CD4-positive, alpha-beta T cell treated with Interleukin-15 for 4 hours (primary cell): ENCODE data around the gene PCDHGA7.
"Not testable (repeated sequence)": the region's sequence is repeated elsewhere in the genome, so short reads cannot be mapped to it uniquely, and the experiment has no call there.

Experiments used
- DNase-seq: peaks from one replicate; pipeline ENCODE4 v3.0.0-alpha.2; 2020; ENCODE audit warnings: low spot score

The PCDHGA7 gene

GRCh38 chr5:141382469-141383294 is at the start of gene PCDHGA7:
Gene PCDHGA7, plus strand, starts transcription at chr5:141382742. Its CDS starts 158 bp downstream, at chr5:141382900.
- DNase-seq: no peak

GRCh38 chr5:141338538-141339306 is 43.8 kb upstream of the PCDHGA7 start, which contains the start of gene PCDHGA2:
Gene PCDHGA2, plus strand, starts transcription at chr5:141338760.
- no peak for DNase-seq

GRCh38 chr5:141340781-141341354 is 41.7 kb upstream of the PCDHGA7 start:
- not testable (repeated sequence) for DNase-seq

GRCh38 chr5:141342773-141343172 is 39.8 kb upstream of the PCDHGA7 start:
- no peak for DNase-seq

DNA sequence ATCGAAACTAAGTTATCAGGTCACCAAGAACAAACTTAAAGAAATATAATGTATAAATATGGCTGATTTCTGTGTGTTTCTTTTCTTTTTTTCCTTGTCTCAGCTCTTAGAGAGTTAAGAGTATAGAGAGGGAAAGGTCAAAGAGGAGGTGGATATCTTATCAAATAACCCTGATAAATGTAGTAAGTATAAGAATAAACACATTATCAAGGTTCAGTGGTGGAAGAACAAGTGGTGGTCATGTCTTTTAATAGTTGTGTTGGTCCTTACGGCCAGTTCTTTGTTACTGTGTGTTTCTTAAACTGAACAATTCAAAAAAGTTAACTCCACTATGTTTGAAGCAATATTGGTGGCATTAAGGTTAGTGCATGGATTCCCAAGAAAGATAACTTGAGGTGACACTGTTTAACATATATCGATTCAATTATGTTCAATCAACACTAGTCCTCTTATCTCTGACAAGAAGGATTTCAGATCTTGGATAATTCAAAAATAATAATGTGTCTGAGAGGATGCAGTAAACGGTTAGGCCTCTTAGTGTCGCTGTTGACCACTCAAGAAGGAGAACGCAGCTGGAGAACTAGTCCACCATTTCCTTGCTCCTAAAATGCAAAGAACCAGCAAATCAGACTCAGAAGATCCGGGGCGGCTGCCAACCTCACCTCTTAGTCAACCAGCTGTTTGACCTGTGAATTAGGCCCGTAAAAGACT is 39.1 kb upstream of the PCDHGA7 start, which contains the start of gene PCDHGA3:
Gene PCDHGA3, plus strand, starts transcription at position 588 of the 711 bp plus-strand sequence. CDS start 205 bp downstream, outside the sequence.
- DNase-seq: no peak

DNA sequence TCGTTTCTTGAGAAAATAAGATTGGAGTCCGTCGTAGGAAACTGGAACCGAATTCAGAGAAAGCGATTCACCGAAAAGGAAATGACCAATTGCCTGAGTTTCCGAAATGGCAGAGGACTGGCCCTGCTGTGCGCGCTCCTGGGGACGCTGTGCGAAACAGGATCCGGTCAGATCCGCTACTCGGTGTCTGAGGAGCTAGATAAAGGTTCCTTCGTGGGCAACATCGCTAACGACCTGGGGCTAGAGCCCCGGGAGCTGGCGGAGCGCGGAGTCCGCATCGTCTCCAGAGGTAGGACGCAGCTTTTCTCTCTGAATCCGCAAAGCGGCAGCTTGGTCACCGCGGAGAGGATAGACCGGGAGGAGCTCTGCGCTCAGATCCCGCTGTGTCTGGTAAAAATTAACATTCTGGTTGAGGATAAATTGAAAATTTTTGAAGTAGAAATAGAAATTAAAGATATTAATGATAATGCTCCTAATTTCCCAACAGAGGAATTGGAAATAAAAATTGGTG is 38.5 kb upstream of the PCDHGA7 start:
- no peak for DNase-seq

DNA sequence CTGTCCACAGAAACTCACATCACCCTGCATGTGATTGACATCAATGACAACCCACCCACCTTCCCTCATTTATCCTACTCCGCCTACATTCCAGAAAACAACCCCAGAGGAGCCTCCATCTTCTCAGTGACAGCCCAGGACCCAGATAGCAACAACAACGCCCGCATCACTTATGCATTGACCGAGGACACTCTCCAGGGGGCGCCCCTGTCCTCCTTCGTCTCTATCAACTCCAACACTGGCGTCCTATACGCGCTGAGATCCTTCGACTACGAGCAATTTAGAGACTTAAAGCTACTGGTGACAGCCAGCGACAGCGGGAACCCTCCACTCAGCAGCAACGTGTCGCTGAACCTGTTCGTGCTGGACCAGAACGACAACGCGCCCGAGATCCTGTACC is 37.2 kb upstream of the PCDHGA7 start:
- no peak for DNase-seq

DNA sequence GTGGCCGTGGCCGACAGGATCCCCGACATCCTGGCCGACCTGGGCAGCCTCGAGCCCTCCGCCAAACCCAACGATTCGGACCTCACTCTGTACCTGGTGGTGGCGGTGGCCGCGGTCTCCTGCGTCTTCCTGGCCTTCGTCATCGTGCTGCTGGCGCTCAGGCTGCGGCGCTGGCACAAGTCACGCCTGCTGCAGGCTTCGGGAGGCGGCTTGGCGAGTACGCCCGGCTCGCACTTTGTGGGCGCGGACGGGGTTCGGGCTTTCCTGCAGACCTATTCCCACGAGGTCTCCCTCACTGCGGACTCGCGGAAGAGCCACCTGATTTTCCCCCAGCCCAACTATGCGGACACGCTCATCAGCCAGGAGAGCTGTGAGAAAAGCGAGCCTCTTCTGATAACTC is 36.5 kb upstream of the PCDHGA7 start:
- not testable (repeated sequence) for DNase-seq

DNA sequence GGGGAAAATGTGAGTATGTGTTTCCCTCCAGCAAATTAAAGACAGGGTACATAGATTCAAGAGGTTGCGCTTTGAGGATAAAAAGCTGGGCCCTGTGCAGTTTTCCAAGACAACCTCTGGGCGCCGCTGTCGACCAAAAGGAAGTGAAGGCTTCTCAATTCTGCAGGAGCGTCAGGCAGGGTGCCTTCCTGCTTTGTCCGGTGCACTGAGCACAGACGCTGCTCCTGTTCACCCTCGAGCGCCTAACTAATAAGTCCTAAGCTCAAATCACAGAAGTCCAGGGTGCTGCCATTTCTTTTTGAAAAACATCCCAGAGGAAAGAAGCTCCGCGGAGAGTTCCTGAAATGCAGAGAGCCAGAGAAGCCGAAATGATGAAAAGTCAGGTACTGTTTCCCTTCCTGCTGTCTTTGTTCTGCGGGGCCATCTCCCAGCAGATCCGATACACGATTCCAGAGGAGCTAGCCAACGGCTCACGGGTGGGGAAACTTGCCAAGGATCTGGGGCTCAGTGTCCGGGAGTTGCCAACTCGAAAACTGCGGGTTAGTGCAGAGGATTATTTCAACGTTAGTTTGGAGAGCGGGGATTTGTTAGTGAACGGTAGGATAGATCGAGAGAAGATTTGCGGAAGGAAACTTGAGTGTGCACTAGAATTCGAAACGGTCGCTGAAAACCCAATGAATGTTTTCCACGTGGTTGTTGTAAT is 32.5 kb upstream of the PCDHGA7 start, which contains the start of gene PCDHGB1:
Gene PCDHGB1, plus strand, starts transcription at position 183 of the 703 bp plus-strand sequence. Its CDS starts 162 bp downstream, at position 345.
- DNase-seq: peak; percentile 31

GRCh38 chr5:141351591-141351990 is 31.0 kb upstream of the PCDHGA7 start:
- no peak for DNase-seq

DNA sequence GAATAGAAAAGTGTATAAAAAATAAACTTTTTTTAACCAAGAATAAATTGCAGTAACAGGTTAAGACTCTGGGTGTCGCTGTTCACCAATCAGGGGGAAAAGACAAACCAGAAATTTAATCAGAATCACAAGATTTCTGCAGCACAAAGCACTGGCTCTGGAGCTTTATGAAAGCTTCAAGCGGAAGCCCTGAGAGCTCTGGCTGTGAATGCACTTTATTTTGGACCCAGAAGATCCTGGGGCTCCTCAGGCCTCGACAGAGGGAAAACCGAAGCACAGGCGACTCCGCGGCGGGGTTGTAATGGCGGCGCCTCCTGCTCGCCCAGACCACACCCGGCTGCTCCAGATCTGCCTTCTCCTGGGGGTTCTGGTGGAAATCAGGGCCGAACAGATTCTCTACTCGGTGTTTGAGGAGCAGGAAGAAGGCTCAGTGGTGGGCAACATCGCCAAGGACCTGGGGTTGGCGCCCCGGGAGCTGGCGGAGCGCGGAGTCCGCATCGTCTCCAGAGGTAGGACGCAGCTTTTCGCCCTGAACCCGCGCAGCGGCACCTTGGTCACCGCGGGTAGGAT is 27.6 kb upstream of the PCDHGA7 start, which contains the start of gene PCDHGA4:
Gene PCDHGA4, plus strand, starts transcription at position 122 of the 570 bp plus-strand sequence. Its CDS starts 87 bp downstream, at position 209.
- DNase-seq: peak; percentile 1

DNA sequence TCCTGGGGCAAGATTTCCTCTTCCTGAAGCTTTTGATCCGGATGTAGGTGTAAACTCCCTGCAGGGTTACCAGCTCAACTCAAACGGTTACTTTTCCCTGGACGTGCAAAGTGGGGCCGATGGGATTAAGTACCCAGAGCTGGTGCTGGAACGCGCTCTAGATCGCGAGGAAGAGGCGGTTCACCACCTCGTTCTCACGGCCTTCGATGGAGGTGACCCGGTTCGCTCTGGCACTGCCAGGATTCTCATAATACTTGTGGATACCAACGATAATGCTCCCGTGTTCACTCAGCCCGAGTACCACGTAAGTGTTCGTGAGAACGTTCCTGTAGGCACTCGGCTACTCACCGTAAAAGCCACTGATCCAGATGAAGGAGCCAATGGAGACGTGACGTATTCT is 26.9 kb upstream of the PCDHGA7 start:
- no peak for DNase-seq

DNA sequence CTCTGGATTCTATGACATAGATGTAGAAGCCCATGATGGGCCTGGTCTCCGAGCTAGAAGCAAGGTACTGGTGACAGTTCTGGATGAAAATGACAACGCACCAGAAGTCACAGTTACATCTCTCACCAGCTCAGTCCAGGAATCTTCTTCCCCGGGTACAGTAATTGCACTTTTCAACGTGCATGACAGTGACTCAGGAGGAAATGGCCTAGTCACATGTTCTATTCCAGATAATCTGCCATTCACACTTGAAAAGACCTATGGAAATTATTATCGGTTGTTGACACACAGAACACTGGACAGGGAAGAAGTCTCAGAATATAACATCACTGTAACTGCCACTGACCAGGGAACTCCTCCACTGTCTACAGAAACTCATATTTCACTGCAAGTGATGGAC is 26.4 kb upstream of the PCDHGA7 start:
- no peak for DNase-seq

- DNase-seq: no peak
Observed at GRCh38 chr5:141356950-141357349, 25.6 kb upstream of the PCDHGA7 start.

GRCh38 chr5:141359790-141360426 is 22.6 kb upstream of the PCDHGA7 start, which contains the start of gene PCDHGB2:
Gene PCDHGB2, plus strand, starts transcription at chr5:141359994. Its CDS starts 142 bp downstream, at chr5:141360136.
- DNase-seq: peak; percentile 13

DNA sequence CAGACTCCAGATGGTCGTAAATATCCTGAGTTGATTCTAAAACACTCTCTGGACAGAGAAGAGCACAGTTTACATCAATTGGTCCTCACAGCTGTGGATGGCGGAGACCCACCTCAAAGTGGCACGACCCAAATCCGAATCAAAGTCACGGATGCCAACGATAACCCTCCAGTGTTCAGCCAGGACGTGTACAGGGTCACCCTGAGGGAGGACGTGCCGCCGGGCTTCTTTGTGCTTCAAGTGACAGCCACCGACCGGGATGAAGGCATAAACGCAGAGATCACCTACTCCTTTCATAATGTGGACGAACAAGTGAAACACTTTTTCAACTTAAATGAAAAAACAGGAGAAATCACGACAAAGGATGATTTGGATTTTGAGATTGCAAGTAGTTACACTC is 21.9 kb upstream of the PCDHGA7 start:
- no peak for DNase-seq

DNA sequence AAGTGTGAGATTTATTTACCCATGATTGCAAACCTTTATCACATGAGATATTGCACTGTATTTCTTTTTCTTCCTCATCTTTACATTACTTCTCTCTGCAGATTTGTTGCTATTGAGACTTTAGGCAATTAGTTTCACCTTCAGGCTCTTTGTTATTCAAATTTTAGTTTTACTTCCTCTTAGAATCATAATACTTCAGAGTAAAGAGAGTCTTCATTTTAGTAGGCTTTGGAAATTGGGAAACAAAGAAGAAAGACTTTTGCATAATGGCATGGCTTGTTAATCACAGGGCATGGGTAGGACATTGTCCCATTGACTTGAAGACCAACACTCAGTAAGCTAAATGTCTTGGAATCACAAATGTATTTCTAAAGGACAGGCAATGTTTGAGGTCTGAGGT is 19.8 kb upstream of the PCDHGA7 start:
- DNase-seq: no peak

- no peak for DNase-seq
Observed at GRCh38 chr5:141363952-141364660, 18.4 kb upstream of the PCDHGA7 start, which contains the start of gene PCDHGA5. Gene PCDHGA5, plus strand, starts transcription at chr5:141364162. Its CDS starts 169 bp downstream, at chr5:141364331.
